ENCODE measurements around the gene TGFBR3. TPM values are rescaled to one million over a fixed set of nuclear protein-coding genes. Genes with fewer than 3 reads are reported as not detected.

The TGFBR3 gene
- total RNA-seq, 1 experiment from 2014 or later, result 14.5 TPM

DNA sequence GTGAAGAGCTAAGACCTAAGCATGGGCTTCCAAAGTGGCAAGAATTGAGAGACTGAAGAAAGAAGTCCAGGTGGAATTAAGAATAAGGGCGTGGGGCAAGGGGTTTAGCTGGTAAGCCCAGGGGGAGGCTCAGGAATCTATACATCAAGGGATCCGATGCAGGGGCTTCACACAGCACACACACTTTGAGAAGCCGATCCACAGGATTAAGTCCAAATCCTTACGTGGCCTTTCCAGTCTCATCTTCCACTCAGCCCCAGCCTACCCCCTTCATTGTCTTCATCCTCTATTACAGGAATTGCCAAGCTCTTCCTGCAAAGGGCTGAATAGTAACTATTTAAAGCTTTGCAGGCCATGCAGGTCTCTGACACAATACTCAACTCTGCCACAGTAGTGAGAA lies 101.3 kb downstream of the TGFBR3 start:
- H3K4me3 ChIP-seq (ENCODE audit: low read depth in 2 of 2, low read length in 2 of 2), result no peak overlapping the region
- intact Hi-C loops (cut with micrococcal nuclease; ENCODE audit: unreplicated experiment) (no loop called here), in situ Hi-C loops (cut with HindIII; ENCODE audit: low pct_unique_long_range_greater_than_20kb, low sequenced_read_pairs) (no loop called here)
- no peak for DNase-seq (ENCODE audit: low read depth, low spot score)
- no peaks in the 10 kb centered on the region for H3K9me3 ChIP-seq (ENCODE audit: control insufficient read depth, insufficient read depth, low read depth, low read length)
- H3K4me1 ChIP-seq (ENCODE audit: control insufficient read depth, insufficient read depth, low read length), result peaks cover 11% of the 10 kb centered on the region
- H3K27me3 ChIP-seq (ENCODE audit: control insufficient read depth, insufficient read depth, low read length), result no peaks in the 10 kb centered on the region
- ATAC-seq, result no peak
- CTCF ChIA-PET, result no interaction called here
- BruUV-seq (replicated peaks), result no TSS peak
- TF ChIP-seq, protein P1, sequence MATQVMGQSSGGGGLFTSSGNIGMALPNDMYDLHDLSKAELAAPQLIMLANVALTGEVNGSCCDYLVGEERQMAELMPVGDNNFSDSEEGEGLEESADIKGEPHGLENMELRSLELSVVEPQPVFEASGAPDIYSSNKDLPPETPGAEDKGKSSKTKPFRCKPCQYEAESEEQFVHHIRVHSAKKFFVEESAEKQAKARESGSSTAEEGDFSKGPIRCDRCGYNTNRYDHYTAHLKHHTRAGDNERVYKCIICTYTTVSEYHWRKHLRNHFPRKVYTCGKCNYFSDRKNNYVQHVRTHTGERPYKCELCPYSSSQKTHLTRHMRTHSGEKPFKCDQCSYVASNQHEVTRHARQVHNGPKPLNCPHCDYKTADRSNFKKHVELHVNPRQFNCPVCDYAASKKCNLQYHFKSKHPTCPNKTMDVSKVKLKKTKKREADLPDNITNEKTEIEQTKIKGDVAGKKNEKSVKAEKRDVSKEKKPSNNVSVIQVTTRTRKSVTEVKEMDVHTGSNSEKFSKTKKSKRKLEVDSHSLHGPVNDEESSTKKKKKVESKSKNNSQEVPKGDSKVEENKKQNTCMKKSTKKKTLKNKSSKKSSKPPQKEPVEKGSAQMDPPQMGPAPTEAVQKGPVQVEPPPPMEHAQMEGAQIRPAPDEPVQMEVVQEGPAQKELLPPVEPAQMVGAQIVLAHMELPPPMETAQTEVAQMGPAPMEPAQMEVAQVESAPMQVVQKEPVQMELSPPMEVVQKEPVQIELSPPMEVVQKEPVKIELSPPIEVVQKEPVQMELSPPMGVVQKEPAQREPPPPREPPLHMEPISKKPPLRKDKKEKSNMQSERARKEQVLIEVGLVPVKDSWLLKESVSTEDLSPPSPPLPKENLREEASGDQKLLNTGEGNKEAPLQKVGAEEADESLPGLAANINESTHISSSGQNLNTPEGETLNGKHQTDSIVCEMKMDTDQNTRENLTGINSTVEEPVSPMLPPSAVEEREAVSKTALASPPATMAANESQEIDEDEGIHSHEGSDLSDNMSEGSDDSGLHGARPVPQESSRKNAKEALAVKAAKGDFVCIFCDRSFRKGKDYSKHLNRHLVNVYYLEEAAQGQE (IDR thresholded peaks at IDR 0.05; ENCODE audit: insufficient read depth in 1 of 2, low read depth in 2 of 2, low read length in 1 of 2), result no peak
- no peak for TF ChIP-seq TCF7L2 (IDR thresholded peaks at IDR 0.05; ENCODE audit: low read depth, low read length)
- TF ChIP-seq, protein P2, sequence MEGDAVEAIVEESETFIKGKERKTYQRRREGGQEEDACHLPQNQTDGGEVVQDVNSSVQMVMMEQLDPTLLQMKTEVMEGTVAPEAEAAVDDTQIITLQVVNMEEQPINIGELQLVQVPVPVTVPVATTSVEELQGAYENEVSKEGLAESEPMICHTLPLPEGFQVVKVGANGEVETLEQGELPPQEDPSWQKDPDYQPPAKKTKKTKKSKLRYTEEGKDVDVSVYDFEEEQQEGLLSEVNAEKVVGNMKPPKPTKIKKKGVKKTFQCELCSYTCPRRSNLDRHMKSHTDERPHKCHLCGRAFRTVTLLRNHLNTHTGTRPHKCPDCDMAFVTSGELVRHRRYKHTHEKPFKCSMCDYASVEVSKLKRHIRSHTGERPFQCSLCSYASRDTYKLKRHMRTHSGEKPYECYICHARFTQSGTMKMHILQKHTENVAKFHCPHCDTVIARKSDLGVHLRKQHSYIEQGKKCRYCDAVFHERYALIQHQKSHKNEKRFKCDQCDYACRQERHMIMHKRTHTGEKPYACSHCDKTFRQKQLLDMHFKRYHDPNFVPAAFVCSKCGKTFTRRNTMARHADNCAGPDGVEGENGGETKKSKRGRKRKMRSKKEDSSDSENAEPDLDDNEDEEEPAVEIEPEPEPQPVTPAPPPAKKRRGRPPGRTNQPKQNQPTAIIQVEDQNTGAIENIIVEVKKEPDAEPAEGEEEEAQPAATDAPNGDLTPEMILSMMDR (IDR thresholded peaks at IDR 0.05), result no peak
- TF ChIP-seq POLR2AphosphoS5 (IDR thresholded peaks at IDR 0.05; ENCODE audit: low read depth, low read length), result no peak
- no peak for TF ChIP-seq SIN3A (IDR thresholded peaks at IDR 0.05; ENCODE audit: borderline replicate concordance, insufficient read depth, low read depth, low read length)
- no peak overlapping the region for H3K27ac ChIP-seq (ENCODE audit: low read length)
- POLR2A ChIA-PET, result interaction anchor here (0.5 kb wide), 1 partner anchor 66 kb away, joined by 5 read pairs; no protein-coding TSS in a partner anchor
- no peaks in the 10 kb centered on the region for H3K36me3 ChIP-seq (ENCODE audit: control insufficient read depth, insufficient read depth, low read length)

DNA sequence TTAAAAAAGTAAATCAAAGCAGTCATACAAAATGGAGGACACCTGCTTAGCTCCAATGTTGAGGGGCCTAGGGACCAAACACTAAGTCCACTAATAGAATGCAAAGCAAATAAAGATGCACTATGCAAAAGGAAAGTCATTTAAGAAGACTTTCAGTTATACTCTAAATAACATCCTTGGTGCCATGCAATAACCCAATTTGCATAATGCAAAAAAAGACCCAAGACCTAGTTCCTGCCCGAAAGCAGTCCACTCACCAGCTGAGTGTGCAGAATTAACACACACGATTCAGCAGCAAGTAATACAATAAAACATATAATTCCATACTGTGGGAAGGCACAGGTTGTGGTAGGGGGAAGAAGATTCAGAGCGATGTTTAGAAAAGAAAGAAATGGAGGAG lies 101.8 kb downstream of the TGFBR3 start:
- DNase-seq (ENCODE audit: low read depth, low spot score), result no peak
- ChIA-PET POLR2A (no interaction called here), CTCF (no interaction called here)
- Histone ChIP-seq H3K9me3 (ENCODE audit: control insufficient read depth, insufficient read depth, low read depth, low read length) (no peaks in the 10 kb centered on the region), H3K36me3 (ENCODE audit: control insufficient read depth, insufficient read depth, low read length) (no peaks in the 10 kb centered on the region), H3K4me1 (ENCODE audit: control insufficient read depth, insufficient read depth, low read length) (peaks cover 11% of the 10 kb centered on the region), H3K4me3 (ENCODE audit: low read depth in 2 of 2, low read length in 2 of 2) (no peak overlapping the region), H3K27ac (ENCODE audit: low read length) (no peak overlapping the region), H3K27me3 (ENCODE audit: control insufficient read depth, insufficient read depth, low read length) (no peaks in the 10 kb centered on the region)
- ATAC-seq, result no peak
- TF ChIP-seq TCF7L2 (IDR thresholded peaks at IDR 0.05; ENCODE audit: low read depth, low read length) (no peak), SIN3A (IDR thresholded peaks at IDR 0.05; ENCODE audit: borderline replicate concordance, insufficient read depth, low read depth, low read length) (no peak), POLR2AphosphoS5 (IDR thresholded peaks at IDR 0.05; ENCODE audit: low read depth, low read length) (no peak)
- TF ChIP-seq, protein P2 (IDR thresholded peaks at IDR 0.05), result no peak
- TF ChIP-seq, protein P1 (IDR thresholded peaks at IDR 0.05; ENCODE audit: insufficient read depth in 1 of 2, low read depth in 2 of 2, low read length in 1 of 2), result no peak
- in situ Hi-C loops (cut with HindIII; ENCODE audit: low pct_unique_long_range_greater_than_20kb, low sequenced_read_pairs) (no loop called here), intact Hi-C loops (cut with micrococcal nuclease; ENCODE audit: unreplicated experiment) (no loop called here)
- BruUV-seq (replicated peaks), result no TSS peak

Measured in Panc1 (cell line).